Measurements from ENCODE around the gene DHX8.

DNA sequence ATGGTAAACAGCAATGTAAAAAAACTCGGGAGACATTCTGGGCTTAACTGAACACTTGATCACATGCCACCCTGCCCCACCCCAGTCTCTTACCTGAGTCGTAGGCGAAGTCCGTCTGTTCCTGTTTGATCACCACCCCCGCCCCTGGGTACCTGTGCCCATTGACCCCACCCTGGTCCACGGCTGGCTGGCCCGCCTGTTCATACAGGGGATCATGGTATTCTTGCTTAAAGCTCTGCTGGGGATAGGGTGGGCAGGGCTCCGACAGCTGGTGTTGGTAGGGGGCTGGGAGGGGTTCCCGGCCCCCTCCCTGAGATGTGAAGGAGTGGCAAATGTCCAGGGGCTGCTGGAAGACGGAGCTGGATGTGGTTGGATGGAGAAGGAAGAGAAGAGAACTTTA, 48.8 kb downstream of the DHX8 start:
- TF ChIP-seq, protein P1, sequence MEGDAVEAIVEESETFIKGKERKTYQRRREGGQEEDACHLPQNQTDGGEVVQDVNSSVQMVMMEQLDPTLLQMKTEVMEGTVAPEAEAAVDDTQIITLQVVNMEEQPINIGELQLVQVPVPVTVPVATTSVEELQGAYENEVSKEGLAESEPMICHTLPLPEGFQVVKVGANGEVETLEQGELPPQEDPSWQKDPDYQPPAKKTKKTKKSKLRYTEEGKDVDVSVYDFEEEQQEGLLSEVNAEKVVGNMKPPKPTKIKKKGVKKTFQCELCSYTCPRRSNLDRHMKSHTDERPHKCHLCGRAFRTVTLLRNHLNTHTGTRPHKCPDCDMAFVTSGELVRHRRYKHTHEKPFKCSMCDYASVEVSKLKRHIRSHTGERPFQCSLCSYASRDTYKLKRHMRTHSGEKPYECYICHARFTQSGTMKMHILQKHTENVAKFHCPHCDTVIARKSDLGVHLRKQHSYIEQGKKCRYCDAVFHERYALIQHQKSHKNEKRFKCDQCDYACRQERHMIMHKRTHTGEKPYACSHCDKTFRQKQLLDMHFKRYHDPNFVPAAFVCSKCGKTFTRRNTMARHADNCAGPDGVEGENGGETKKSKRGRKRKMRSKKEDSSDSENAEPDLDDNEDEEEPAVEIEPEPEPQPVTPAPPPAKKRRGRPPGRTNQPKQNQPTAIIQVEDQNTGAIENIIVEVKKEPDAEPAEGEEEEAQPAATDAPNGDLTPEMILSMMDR (conservative IDR thresholded peaks at IDR 0.05 in 1 of 2, IDR thresholded peaks at IDR 0.05 in 1 of 2; ENCODE audit: extremely low read depth in 1 of 2, insufficient read depth in 1 of 2, low read depth in 1 of 2, low read length in 2 of 2), result no peak
- TF ChIP-seq EZH2 (IDR thresholded peaks at IDR 0.05; ENCODE audit: borderline replicate concordance, low read length), result no peak
